HG03025 (cell line): ENCODE results near the gene CLEC5A.
"Not testable (repeated sequence)": the region's sequence is repeated elsewhere in the genome, so short reads cannot be mapped to it uniquely, and the experiment has no call there.

Experiments
- ATAC-seq: cut with Tn5 transposase; IDR thresholded peaks from one replicate; pipeline ENCODE4 v1.9.1; 2021; ENCODE audit warnings: mild to moderate bottlenecking, moderate library complexity; ENCODE audit not compliant: unreplicated experiment, low FRiP score

The CLEC5A gene

GRCh38 chr7:141946796-141947195, at the start of gene CLEC5A:
Gene CLEC5A, minus strand, starts transcription at chr7:141946974. Its CDS starts 682 bp downstream, at chr7:141946292.
- ATAC-seq, result no peak

- ATAC-seq, result no peak
These were observed 46.6 kb upstream of the CLEC5A start for GRCh38 chr7:141993354-141993753.

- no peak for ATAC-seq
These were observed 45.9 kb upstream of the CLEC5A start for GRCh38 chr7:141992688-141993087.

- ATAC-seq, result no peak
These were observed 45.4 kb upstream of the CLEC5A start for GRCh38 chr7:141992156-141992555.

- no peak for ATAC-seq
These were observed 44.4 kb upstream of the CLEC5A start for GRCh38 chr7:141991140-141991539.

- ATAC-seq, result no peak
These were observed 43.4 kb upstream of the CLEC5A start for GRCh38 chr7:141990011-141990725.

GRCh38 chr7:141987803-141988202, 41.0 kb upstream of the CLEC5A start:
- ATAC-seq, result not testable (repeated sequence)

GRCh38 chr7:141986923-141987322, 40.1 kb upstream of the CLEC5A start:
- no peak for ATAC-seq

- ATAC-seq, result not testable (repeated sequence)
These were observed 39.2 kb upstream of the CLEC5A start for GRCh38 chr7:141985926-141986325.

GRCh38 chr7:141979568-141979967, 32.8 kb upstream of the CLEC5A start:
- ATAC-seq, result no peak

GRCh38 chr7:141978351-141978750, 31.6 kb upstream of the CLEC5A start:
- ATAC-seq, result no peak

GRCh38 chr7:141976524-141977245, 29.9 kb upstream of the CLEC5A start:
- ATAC-seq, result no peak

- peak; percentile 68 for ATAC-seq
These were observed 29.2 kb upstream of the CLEC5A start for GRCh38 chr7:141975806-141976523.

GRCh38 chr7:141974831-141975230, 28.1 kb upstream of the CLEC5A start:
- ATAC-seq, result no peak

- ATAC-seq, result no peak
These were observed 26.9 kb upstream of the CLEC5A start, which contains the start of gene TAS2R38 for GRCh38 chr7:141973673-141974072. Gene TAS2R38, minus strand, starts transcription at chr7:141973773. Its CDS starts 84 bp downstream, at chr7:141973689.

- no peak for ATAC-seq
These were observed 14.1 kb upstream of the CLEC5A start for GRCh38 chr7:141960687-141961422.

GRCh38 chr7:141956084-141956483, 9.3 kb upstream of the CLEC5A start:
- ATAC-seq, result no peak

- ATAC-seq, result no peak
These were observed 7.6 kb upstream of the CLEC5A start for GRCh38 chr7:141954334-141954733.

GRCh38 chr7:141952461-141952860, 5.7 kb upstream of the CLEC5A start:
- ATAC-seq, result no peak

- no peak for ATAC-seq
These were observed 4.0 kb upstream of the CLEC5A start for GRCh38 chr7:141950806-141951205.
